HG02642 (cell line): ENCODE data around the gene CD209.

ENCODE experiments used
- ATAC-seq: cut with Tn5 transposase; IDR thresholded peaks from one replicate; pipeline ENCODE4 v1.9.1; 2021; ENCODE audit warnings: mild to moderate bottlenecking; ENCODE audit not compliant: unreplicated experiment, poor library complexity

Gene CD209

DNA sequence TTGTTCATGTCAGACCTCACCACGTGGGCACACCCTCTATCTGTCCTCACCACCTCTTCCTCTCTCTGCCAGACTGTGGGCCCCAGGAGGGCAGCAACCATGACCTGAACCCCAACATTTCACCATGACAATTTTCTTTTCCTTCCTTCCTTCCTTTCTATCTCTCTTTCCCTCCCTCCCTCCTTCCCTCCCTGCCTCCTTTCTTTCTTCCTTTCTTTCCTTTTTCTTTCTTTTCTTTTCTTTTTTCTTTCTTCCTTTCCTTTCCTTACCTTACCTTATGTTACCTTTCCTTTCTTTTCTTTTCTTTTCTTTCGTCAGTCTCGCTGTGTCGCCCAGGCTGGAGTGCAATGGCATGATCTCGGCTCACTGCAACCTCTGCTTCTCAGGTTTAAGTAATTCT, 36.7 kb downstream of the CD209 start:
- no peak for ATAC-seq

DNA sequence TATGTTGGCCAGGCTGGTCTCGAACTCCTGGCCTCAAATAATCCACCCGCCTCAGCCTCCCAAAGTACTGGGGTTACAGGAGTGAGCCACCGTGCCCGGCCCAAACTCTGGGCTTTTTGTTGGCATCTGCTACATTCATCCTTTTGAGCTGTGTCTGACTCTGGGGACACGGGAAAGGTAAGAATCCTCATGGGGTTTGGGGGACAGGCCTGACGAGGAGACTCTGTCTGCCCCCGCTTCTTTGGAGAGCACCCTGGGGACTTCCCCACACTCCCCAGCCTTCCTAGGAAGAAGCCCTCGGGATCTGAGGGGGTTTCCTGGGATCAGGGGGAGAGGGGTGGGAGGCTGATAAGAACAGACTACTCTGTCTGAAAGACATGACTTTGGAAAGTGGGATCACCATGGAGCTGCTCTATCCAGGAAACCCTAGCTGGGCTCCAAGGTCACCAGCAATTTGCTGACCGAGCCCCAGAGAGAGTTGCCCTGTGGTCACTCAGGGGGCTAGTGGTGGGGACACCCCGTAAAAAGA, 37.3 kb downstream of the CD209 start:
- ATAC-seq: no peak

DNA sequence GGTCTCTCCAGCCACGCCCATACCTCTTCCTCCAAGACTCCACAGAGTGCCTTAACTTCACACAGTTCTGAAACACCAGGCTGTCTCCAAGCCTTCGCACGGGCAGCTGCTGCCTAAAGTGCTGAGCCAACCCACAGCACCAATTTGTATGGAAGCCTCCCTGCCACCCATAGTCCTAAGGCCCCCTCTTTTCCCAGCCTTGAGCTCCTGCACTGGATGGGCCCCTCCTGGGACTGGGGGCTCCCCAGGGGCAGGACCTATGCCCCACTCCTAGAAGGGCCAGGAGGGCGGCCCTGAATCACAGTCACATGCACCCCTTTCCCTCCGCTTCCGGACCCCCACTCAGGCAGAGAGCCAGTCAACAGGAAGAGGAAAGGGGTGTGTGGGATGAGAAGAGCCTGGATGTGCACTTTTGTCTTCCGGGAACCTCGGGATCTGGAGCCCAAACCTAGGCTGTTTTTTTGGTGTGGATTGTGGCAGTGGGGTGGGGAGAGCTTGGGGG, 40.3 kb downstream of the CD209 start:
- ATAC-seq: no peak

- ATAC-seq: no peak
These were observed 41.0 kb downstream of the CD209 start for GRCh38 chr19:7706188-7706954.

GRCh38 chr19:7705387-7706187, 41.7 kb downstream of the CD209 start:
- ATAC-seq: peak; percentile 48

DNA sequence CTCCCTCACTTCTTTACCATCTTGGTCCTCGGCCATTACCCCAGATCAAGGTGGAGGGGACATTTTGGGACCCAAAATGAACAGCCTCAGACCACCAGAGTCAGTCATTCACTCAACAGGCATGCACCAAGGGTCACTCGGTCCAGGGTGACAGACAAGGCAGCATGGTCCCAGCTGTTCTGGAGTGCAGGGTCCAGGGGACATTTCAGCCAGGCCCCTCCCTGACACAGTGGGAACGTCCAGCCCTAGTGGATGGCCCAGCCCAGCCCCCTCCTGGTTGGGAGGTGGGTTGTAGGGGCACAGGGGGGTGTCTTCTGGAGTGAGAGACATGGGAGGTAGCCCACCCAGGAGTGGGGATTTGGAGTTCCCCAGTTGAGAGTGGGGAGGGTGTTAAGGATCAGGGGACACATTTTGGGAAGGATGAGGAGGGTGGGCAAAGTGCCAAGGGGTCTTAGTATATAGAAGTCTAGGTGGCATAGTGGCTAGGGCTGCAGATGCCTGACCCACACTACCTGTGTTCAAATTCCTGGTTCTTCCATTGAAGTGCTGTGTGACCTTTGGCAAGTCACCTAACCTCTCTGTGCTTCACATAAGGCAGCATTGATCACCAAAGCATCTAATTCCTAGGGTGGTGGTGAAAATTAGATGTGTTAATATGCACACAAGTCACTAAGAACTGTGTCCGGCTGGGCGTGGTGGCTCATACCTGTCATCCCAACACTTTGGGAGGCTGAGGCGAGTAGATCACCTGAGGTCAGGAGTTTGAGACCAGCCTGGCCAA, 42.9 kb downstream of the CD209 start:
- ATAC-seq: no peak

- no peak for ATAC-seq
These were observed 44.0 kb downstream of the CD209 start for GRCh38 chr19:7703332-7703731.

DNA sequence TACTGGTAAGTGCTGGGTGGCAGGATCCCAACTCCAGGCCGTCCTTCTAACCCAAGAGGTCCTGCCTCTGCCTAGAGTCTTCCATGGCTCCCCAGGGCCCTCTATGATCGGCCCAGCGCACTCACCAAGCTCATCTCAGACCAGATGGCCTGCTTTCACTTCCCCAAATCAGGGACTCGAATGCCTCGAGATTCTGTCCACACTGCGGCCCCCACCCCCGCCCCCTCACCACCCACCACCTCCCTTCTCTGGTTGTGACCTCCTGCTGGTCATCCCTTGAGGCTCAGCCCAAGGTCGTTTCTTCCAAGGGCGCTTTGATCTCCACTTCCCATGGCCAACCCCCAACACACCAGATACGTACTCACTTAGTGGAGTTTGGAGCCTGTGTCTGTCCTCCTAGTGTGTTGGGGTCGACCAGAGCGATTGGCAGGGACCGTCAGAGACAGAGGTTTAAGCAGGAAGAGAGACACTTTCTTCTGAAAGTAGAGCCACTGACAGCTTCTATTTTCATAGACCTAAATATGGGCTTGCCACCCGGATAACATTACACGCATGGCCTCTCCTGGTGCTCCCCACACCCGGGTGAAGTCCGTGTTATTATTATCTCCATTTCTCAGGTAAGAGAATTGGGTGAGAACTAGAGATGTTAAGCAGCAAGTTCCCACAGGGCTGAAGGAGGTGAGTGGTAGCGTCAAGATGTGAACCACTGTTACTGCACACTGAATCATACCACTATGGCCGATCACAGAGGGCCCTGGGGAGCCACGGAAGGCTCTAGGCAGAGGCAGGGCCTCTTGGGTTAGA, 45.5 kb downstream of the CD209 start, which contains the start of gene FCER2:
FCER2 (minus strand) TSS at position 478 of the 804 bp plus-strand sequence. CDS start 2,371 bp downstream, outside the sequence.
- ATAC-seq: peak; percentile 55

- no peak for ATAC-seq
These were observed 46.2 kb downstream of the CD209 start for GRCh38 chr19:7701049-7701653.

DNA sequence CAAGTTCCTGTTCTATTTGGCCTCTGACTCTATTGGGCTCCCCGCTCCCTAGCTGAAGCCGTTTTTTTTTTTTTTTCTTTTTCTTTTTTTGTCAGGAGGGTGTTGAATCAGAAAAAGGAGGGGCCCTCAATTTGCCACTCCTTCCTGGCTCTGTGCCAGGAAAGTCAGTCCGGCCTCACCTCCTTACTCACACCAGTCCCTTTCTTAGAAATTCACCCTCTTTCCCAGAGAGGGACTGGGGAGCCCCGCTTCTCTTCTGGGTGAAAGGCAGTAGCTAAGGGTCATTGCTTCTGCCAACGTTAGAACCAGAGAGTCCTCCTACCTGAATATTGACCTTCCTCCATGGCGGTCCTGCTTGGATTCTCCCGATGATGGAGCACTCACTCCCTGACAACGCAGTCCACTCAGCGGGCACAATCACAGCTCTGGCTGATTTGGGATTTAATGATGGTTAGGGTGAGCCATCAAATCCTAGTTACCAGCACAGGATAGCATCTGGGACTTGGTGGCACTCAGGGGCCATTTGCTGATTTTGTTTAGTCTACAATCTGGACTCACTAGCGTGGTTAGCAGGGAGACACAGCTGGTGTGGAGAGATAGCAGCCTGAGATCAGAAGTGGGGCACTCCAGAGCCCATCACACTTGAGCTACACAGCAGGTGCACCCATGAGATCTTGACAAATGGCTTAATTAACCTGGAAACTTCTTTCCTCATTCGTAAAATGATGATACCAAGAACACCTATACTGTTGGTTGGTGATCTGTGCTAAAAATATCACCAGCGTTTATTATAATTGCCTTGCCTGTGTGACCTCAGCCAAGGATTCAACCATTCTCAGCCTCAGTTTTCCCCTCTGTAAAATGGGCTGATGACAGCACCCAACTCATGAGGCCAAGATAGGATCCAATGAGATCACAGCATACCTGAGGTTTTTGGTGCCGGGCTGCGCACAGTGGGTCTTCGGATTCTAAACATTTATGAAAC, 47.6 kb downstream of the CD209 start:
- ATAC-seq: no peak

GRCh38 chr19:7699003-7699402, 48.3 kb downstream of the CD209 start:
- no peak for ATAC-seq

DNA sequence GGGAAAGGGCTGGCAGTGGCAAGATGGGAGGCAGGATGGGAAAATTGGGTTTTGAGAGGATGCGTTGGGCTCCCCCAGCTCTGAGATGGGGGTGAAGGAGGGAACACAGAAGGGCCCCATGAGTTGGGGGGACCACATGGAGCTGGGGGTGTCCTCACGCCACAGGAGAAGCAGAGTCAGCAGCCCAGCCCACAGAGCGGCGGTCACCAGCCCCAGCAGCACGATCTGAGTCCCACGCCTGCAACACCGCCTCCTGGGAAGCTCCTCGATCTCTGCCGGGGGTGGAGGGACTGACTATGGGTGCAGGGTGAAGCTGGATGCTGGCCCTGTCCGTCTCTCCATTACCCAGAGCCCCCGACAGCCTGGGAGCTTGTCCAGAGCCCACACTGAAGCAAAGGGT, 48.8 kb downstream of the CD209 start:
- no peak for ATAC-seq

GRCh38 chr19:7697721-7698287, 49.5 kb downstream of the CD209 start:
- ATAC-seq: no peak

DNA sequence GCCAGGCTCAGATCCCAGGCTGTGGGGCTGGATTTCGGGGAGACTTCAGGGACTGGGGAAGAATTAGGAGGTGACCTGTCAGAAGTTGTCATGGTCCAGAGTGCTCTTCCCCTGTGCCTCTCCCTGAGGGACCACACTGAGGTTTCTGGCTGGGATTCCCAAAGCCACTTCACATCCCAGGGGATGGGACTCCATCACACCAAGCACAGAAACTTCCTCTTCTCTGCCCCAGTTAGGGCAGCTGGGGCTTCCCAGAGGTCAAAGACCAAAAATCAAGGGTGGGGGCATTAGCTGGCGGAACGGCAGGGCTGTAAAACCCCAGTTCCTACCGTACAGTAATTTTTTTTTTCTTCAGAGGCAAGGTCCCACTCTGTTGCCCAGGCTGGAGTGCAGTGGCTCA, 52.8 kb downstream of the CD209 start:
- no peak for ATAC-seq

DNA sequence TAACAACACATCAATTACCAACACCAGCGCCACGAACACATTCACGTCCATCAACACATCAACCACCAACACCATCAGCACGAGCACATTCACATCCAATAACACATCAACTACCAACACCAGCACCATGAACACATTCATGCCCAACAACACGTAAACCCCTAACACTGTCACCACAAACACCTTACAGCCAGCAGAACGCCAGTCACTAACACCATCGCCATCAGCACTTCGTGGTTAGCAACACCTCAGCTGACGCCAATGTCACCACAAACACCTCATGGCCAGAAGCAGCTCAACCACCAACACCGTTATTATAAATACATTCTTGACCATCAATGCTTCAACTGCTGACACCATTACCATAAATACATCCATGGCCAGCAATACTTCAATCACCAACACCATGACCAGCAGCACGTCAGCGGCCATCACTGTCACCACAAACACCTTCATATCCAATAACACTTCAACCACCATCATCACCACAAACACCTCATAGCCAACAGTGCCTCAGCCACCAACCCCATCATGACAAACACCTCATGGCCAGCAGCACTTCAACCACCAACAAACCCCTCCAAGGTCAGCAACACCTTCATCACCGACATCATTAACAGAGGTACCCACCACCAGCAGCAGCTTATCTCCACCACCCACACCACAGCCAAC, 54.8 kb downstream of the CD209 start:
- no peak for ATAC-seq

- ATAC-seq: no peak
These were observed 55.8 kb downstream of the CD209 start for GRCh38 chr19:7691497-7691896.

GRCh38 chr19:7690779-7691258, 56.5 kb downstream of the CD209 start:
- ATAC-seq: no peak
